GM23248 (cell line): ENCODE results near the gene TCAIM.

ENCODE experiments used
- EZH2 ChIP-seq: fragments of 200-600 bp; sonication (generic); IDR thresholded peaks from 2 replicates; pipeline ENCODE4 v1.6.1; 2018; ENCODE audit warnings: antibody characterized with exemption, mild to moderate bottlenecking; ENCODE audit not compliant: insufficient read depth, poor library complexity, severe bottlenecking
- EZH2phosphoT487 ChIP-seq: fragments of 200-600 bp; sonication (generic); IDR thresholded peaks from 2 replicates; pipeline ENCODE4 v1.6.1; 2018; ENCODE audit warnings: antibody characterized with exemption, moderate library complexity, mild to moderate bottlenecking, low read depth; ENCODE audit not compliant: insufficient read depth

DNA sequence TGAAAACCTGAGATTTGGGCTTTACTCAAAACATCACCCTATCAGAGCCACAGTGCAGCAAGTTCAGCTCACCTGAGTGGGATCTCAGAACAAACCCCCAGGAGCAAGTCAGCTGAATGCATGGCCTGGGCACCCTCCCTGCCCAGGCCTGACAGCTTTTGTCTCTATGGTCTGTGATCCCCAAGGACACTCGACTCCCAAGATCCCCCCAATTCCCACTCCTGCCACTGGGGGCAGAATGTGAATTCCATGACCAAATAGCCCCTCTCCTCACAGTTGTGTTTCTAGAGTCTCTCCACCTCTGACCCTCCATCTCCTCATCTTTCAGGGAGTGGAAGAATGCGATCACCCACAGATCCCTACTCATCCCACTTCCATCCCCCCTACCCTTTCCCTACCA, 80.0 kb downstream of the TCAIM start:
- no peak for TF ChIP-seq EZH2
- no peak for TF ChIP-seq EZH2phosphoT487
